HG03060 (cell line): Measurements from ENCODE around the gene BEX2.

Source experiments
- ATAC-seq: cut with Tn5 transposase; IDR thresholded peaks from one replicate; pipeline ENCODE4 v1.9.1; 2021; ENCODE audit warnings: low read depth, moderate number of reproducible peaks; ENCODE audit not compliant: unreplicated experiment

Gene BEX2

GRCh38 chrX:103274284-103274683 is 36.5 kb downstream of the BEX2 start:
- no peak for ATAC-seq
